Liver (tissue), 9 donors: ENCODE results near the gene FBLIM1. TPM values are rescaled to one million over a fixed set of nuclear protein-coding genes. Genes with fewer than 3 reads are reported as not detected.

ENCODE experiments used
- DNase-seq: peaks from one replicate; pipeline ENCODE4 v3.0.0-alpha.2; 2017; ENCODE audit warnings: low spot score
- H3K27ac ChIP-seq, 2 donors: one replicate each; pipeline ENCODE4 v1.7.0; 2013; ENCODE audit warnings: inconsistent platforms in 2 of 2, low read length in 2 of 2, control low read depth in 1 of 2, low read depth in 1 of 2, mild to moderate bottlenecking in 1 of 2
- H3K27me3 ChIP-seq, 4 donors: one replicate each; pipeline versions ENCODE4 v1.6.1 to v1.7.0; 2013; ENCODE audit warnings: low read length in 3 of 4, inconsistent platforms in 1 of 4, mild to moderate bottlenecking in 1 of 4, moderate library complexity in 1 of 4; ENCODE audit not compliant: control insufficient read depth in 4 of 4, insufficient read depth in 4 of 4
- H3K36me3 ChIP-seq, 4 donors: one replicate each; pipeline versions ENCODE4 v1.6.1 to v1.7.0; 2013; ENCODE audit warnings: low read length in 3 of 4, mild to moderate bottlenecking in 3 of 4, low read depth in 1 of 4, moderate library complexity in 1 of 4; ENCODE audit not compliant: control insufficient read depth in 4 of 4, insufficient read depth in 3 of 4
- H3K4me1 ChIP-seq, 4 donors: one replicate each; pipeline versions ENCODE4 v1.6.1 to v1.7.0; 2013; ENCODE audit warnings: low read length in 3 of 4, mild to moderate bottlenecking in 3 of 4, moderate library complexity in 1 of 4; ENCODE audit not compliant: control insufficient read depth in 4 of 4, insufficient read depth in 4 of 4
- H3K4me3 ChIP-seq, 3 donors: one replicate each; pipeline versions ENCODE4 v1.6.1 to v1.7.0; 2013; ENCODE audit warnings: low read length in 3 of 3, control low read depth in 1 of 3, low read depth in 1 of 3, mild to moderate bottlenecking in 1 of 3
- H3K9ac ChIP-seq, 2 donors: one replicate each; pipeline ENCODE4 v1.7.0; 2013; ENCODE audit warnings: low read length in 2 of 2, mild to moderate bottlenecking in 2 of 2, moderate library complexity in 2 of 2, control low read depth in 1 of 2, low read depth in 1 of 2
- H3K9me3 ChIP-seq, 4 donors: one replicate each; pipeline versions ENCODE4 v1.6.1 to v1.7.0; 2013; ENCODE audit warnings: low read length in 3 of 4; ENCODE audit not compliant: control insufficient read depth in 4 of 4
- CTCF ChIP-seq: fragments of 150-350 bp; IDR thresholded peaks from 2 replicates; pipeline ENCODE4 v1.5.1; 2017; ENCODE audit warnings: improper control_type of control experiment, low read depth, low read length; ENCODE audit not compliant: missing input control
- EGR1 ChIP-seq, 2 donors: IDR thresholded peaks; 2 replicates each; pipeline ENCODE4 v1.6.1; 2016 to 2018; ENCODE audit warnings: antibody characterized with exemption in 2 of 2, low read depth in 2 of 2
- FOXA1 ChIP-seq: IDR thresholded peaks from 2 replicates; pipeline ENCODE4 v1.6.1; 2016; ENCODE audit warnings: antibody characterized with exemption
- FOXA2 ChIP-seq: IDR thresholded peaks from 2 replicates; pipeline ENCODE4 v1.6.1; 2016; ENCODE audit warnings: antibody characterized with exemption
- GABPA ChIP-seq, 2 donors: IDR thresholded peaks in 1 of 2; conservative IDR thresholded peaks in 1 of 2; 2 replicates each; pipeline ENCODE4 v1.6.1; 2016; ENCODE audit warnings: antibody characterized with exemption in 2 of 2, mild to moderate bottlenecking in 1 of 2, moderate library complexity in 1 of 2
- HNF4G ChIP-seq: IDR thresholded peaks from 2 replicates; pipeline ENCODE4 v1.6.1; 2016; ENCODE audit warnings: antibody characterized with exemption
- MAX ChIP-seq: IDR thresholded peaks from 2 replicates; pipeline ENCODE4 v1.6.1; 2016; ENCODE audit warnings: antibody characterized with exemption
- NR2F2 ChIP-seq: IDR thresholded peaks from 2 replicates; pipeline ENCODE4 v1.6.1; 2016; ENCODE audit warnings: antibody characterized with exemption
- RAD21 ChIP-seq, 2 donors: IDR thresholded peaks; 2 replicates each; pipeline ENCODE4 v1.6.1; 2016; ENCODE audit warnings: antibody characterized with exemption in 2 of 2, mild to moderate bottlenecking in 2 of 2
- REST ChIP-seq: IDR thresholded peaks from 2 replicates; pipeline ENCODE4 v1.6.1; 2016; ENCODE audit warnings: antibody characterized with exemption, mild to moderate bottlenecking
- RXRA ChIP-seq, 2 donors: IDR thresholded peaks; 2 replicates each; pipeline ENCODE4 v1.6.1; 2017 to 2018; ENCODE audit warnings: antibody characterized with exemption in 2 of 2, mild to moderate bottlenecking in 1 of 2
- SP1 ChIP-seq: IDR thresholded peaks from 2 replicates; pipeline ENCODE4 v1.6.1; 2018; ENCODE audit warnings: antibody characterized with exemption, mild to moderate bottlenecking
- TAF1 ChIP-seq: conservative IDR thresholded peaks from 2 replicates; pipeline ENCODE4 v1.6.1; 2016; ENCODE audit warnings: antibody characterized with exemption, mild to moderate bottlenecking
- ZBTB33 ChIP-seq: IDR thresholded peaks from 2 replicates; pipeline ENCODE4 v1.6.1; 2016; ENCODE audit warnings: antibody characterized with exemption
- WGBS: extraction: QIAGEN DNeasy Blood & Tissue Kit; methylation state at CpG from one replicate; pipeline ENCODE4 v1.1.7; 2013; 5-methylcytosine and 5-hydroxymethylcytosine counted together
- polyA plus RNA-seq, 2 donors: library from polyadenylated mRNA; stranded (reverse) in 1 of 2; unstranded in 1 of 2; fragments of 200-250 nt in 1 of 2; fragments of >200 nt in 1 of 2; fragmentation: Nextera tagmentation in 1 of 2; extraction: Ambion mirVana in 1 of 2; gene quantifications; one replicate each; pipeline versions ENCODE4 v1.2.1 to v1.2.3, GENCODE V29; 2013 to 2015
- total RNA-seq, 2 donors: library from RNA; depleted of rRNA; stranded (reverse); fragments of >200 nt; gene quantifications; one replicate each; pipeline ENCODE4 v1.2.3, GENCODE V29; 2014
- donor health status: healthy.
- donor health status: healthy.
- donor health status: healthy.
- donor health status: healthy.
- donor health status: healthy.

FBLIM1 gene
- total and polyA plus RNA-seq, 4 donors, result 3.6 to 6.4 (median 3.7) TPM

- no peak for TF ChIP-seq ZBTB33
- TF ChIP-seq HNF4G, result no peak
- TF ChIP-seq SP1, result no peak
- no peak for TF ChIP-seq CTCF
- no peak for TF ChIP-seq NR2F2
- no peak for TF ChIP-seq RAD21 (IDR thresholded peaks at IDR 0.05)
- TF ChIP-seq TAF1, result no peak
Observed at GRCh38 chr1:15771836-15772515, 13.4 kb downstream of the FBLIM1 start (continued).

- Histone ChIP-seq H3K4me3 (no peak overlapping the region), H3K9ac (no peak overlapping the region), H3K36me3 (peaks cover 0 to 3% (median 0%) of the 10 kb centered on the region in 4 donors), H3K9me3 (no peaks in the 10 kb centered on the region), H3K27ac (no peak overlapping the region), H3K27me3 (no peaks in the 10 kb centered on the region), H3K4me1 (peaks cover 5 to 17% (median 11%) of the 10 kb centered on the region in 4 donors)
- 92% methylated on average over 2 of the region's 2 CpGs for WGBS
- no peak for DNase-seq
- no peak for TF ChIP-seq REST
- TF ChIP-seq GABPA (IDR thresholded peaks at IDR 0.05 in 1 of 2, conservative IDR thresholded peaks at IDR 0.05 in 1 of 2), result no peak
- TF ChIP-seq TAF1, result no peak
- TF ChIP-seq CTCF, result no peak
- no peak for TF ChIP-seq EGR1 (IDR thresholded peaks at IDR 0.05; ENCODE audit: low read depth in 2 of 2)
- TF ChIP-seq FOXA2, result no peak
- TF ChIP-seq MAX, result no peak
- no peak for TF ChIP-seq RXRA (IDR thresholded peaks at IDR 0.05)
- TF ChIP-seq FOXA1, result no peak
- no peak for TF ChIP-seq HNF4G
- TF ChIP-seq SP1, result no peak
Observed at GRCh38 chr1:15775706-15776105, 17.1 kb downstream of the FBLIM1 start.
